Measurements from ENCODE around the gene IPO4.

IPO4 gene

DNA sequence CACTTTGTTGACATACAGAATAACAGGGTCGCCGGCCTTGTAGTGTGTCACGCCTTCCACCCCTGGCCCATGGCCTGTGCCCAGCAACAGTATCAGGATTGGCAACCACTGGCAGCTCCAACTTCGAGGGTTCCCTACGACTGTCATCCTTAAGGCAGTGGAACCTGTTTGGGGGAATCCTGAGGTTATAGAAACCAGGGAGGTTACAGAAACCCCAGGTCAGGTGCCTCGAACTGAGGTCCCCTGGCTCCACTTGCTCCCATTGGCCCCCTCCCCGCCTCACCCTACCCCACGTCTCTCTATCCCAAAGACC, 6.2 kb upstream of the IPO4 start:
- DNase-seq (ENCODE audit: low read depth), result no peak

GRCh38 chr14:24194186-24194872, 5.7 kb upstream of the IPO4 start:
- DNase-seq (ENCODE audit: low read depth), result no peak

DNA sequence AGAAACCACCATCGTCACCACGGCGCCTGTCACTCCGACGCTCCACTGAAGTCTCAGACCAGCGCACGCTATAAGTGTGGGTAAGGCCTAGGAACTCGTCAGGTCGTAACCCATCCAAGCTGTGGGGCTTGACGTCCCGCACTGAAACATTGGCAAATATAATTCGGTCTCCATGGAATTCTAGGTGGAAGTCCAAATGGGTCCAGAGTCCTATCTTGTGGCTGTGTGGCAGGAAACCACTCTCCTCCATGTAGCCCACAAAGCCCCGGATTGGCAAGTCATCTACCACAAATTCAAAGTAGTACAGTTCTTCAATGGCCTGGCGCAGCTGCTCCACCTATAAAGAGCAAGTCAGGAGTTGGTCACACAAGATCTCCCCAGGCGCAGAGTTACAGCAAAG, 4.3 kb upstream of the IPO4 start:
- DNase-seq (ENCODE audit: low read depth), result no peak

DNA sequence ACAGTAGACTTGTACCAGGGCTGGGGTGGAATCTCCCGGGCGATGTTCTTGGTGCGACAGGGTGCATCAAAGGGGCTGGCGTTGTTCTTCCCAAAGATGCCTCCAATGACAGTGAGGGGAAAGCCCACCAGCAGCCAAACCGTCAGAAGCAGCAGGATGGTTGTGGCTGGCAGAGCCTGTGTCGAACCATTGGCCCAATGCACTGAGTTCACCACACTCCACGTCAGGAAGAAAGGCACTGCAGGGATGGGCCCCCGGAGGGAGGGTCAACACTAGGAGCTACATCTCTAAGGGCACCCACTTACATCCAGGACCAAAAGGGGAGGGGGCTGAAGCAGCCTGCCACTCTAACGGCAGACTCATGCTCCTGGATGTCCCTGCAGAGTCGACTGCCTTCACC, 1.8 kb upstream of the IPO4 start:
- DNase-seq (ENCODE audit: low read depth), result no peak

GRCh38 chr14:24189460-24189859, 844 bp upstream of the IPO4 start:
- no peak for DNase-seq (ENCODE audit: low read depth)

DNA sequence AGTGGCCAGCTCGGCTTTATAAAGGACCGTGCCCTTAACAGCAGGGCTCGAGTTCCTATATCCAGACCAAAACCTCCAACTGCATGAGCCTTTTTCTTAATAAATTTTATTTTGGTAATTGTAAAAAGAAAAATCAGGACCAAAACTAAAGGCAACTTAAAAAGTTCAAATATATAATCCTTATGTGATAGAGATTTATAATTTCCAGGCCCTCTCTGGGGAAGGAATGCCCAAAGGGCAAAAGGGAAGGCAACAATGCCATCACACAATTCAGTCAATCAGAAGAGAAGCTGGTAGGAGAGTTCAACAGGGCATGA, 401 bp upstream of the IPO4 start:
- no peak for DNase-seq (ENCODE audit: low read depth)

- no peak for DNase-seq (ENCODE audit: low read depth)
These were observed 1.1 kb downstream of the IPO4 start for GRCh38 chr14:24187539-24187915.

GRCh38 chr14:24186831-24187538, 1.6 kb downstream of the IPO4 start:
- DNase-seq (ENCODE audit: low read depth), result no peak

- DNase-seq (ENCODE audit: low read depth), result no peak
These were observed 2.9 kb downstream of the IPO4 start for GRCh38 chr14:24185741-24186140.

GRCh38 chr14:24185026-24185425, 3.6 kb downstream of the IPO4 start:
- no peak for DNase-seq (ENCODE audit: low read depth)

GRCh38 chr14:24184104-24184970, 4.3 kb downstream of the IPO4 start:
- DNase-seq (ENCODE audit: low read depth), result no peak

- no peak for DNase-seq (ENCODE audit: low read depth)
These were observed 5.6 kb downstream of the IPO4 start for GRCh38 chr14:24183014-24183481.

DNA sequence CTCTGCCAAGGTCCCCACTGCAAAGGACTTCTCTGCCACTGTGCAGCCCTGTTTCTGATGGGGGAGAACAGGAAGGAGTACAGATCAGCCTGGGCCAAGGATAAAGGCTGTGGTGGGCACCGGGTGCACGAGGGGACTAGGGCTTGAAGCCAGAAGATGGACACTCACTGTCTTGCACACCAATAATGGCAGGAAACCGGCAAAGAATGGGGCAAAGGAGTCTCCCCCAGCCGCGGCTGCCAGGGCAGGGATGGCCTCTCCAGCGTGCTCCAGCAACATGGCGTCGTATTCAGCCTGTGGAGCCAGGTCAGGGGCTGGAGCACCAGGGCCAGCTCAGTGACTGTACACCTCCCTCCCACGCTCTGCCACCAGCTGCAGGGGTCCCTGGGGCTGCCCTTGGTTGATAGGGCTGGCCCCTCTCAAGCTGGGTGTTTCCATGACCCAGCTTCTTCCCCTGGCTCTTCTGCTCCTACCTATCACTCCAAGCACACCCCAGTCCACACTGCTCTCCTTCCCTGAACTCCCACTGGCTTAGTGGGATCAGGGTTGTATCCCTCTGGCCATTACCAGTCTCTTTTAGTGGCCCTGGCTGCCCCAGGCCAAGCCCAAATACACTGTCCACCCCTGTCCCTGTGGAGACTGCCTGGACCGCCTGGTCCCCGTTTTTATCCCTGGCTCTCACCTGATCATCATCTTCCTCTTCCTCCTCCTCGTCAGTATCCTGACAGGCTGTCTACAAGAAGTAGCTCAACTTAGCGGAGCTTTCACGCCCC, 6.3 kb downstream of the IPO4 start:
- no peak for DNase-seq (ENCODE audit: low read depth)

DNA sequence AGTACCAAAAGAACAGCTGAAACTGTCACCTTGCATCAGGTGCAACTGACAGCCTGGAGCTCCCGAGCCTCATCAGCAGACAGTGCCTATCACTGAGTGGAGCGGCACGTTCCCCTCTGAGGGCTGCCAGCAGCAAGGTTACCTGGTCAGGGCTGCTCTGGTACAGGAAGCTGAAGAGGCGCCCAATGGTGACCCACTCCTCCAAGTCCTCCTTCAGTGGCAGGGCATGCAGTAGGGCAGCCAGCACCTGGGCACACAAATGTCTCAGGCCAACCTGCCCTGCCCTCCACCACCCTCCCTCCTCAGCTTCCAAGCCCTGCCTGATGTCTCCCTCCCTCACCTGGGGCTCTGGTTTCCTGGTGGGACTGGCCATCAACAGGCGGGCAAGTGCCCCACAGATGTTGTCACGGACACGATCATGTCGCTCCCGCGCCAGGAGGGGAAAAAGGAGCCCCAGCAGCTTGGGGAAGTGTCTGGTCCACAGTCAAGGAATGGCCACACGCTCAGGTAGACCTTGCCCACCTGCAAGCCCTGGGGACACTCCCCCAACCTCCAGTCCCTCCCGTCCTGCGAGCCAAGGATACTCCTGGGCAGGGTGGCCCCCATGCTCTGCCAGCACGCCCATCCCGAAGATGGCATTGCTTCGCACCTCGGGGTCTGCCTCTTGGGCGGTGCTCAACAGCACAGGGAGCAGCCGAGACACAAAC, 7.1 kb downstream of the IPO4 start:
- DNase-seq (ENCODE audit: low read depth), result no peak

DNA sequence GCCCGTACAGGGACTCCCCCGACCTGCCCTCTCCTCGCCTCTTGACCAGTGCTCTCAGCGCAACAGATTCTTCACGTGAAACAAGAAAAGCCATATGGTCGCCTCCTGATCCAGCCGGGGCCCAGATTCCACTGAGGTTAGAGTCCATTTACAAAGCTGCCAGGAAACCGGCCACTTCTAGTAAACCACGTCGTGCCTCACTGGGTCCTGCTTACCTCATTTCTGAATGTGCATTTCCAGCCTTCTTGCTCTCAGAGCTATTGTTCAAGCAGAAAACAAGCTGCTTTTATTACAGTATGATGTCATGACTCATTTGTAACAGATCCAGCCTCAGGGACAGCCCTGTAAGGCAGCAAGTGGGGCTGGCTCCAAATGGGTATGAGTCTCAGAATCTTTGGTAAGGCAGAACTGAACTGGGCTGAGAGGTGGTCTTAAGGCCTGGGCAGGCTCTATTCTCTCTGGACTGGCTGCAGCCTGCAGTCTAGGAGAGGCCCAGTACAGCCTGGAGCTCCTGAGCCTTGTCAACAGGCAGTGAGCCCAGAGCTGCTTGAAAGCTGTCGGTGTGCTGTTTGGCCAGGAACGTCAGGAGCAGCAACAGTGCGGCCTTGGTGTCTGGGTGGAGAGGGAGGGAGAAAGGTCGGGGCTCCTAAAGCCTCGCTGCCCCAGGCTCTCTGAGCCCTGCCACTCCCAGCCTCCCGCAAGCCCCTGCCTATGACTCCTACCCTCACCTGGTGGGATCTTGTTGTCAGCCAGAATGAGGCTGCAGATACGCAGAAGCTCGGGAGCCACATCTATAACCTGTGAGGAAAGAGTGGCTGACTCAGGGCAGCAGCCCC, 8.4 kb downstream of the IPO4 start:
- DNase-seq (ENCODE audit: low read depth), result no peak

GRCh38 chr14:24179294-24179960, 9.2 kb downstream of the IPO4 start:
- no peak for DNase-seq (ENCODE audit: low read depth)

DNA sequence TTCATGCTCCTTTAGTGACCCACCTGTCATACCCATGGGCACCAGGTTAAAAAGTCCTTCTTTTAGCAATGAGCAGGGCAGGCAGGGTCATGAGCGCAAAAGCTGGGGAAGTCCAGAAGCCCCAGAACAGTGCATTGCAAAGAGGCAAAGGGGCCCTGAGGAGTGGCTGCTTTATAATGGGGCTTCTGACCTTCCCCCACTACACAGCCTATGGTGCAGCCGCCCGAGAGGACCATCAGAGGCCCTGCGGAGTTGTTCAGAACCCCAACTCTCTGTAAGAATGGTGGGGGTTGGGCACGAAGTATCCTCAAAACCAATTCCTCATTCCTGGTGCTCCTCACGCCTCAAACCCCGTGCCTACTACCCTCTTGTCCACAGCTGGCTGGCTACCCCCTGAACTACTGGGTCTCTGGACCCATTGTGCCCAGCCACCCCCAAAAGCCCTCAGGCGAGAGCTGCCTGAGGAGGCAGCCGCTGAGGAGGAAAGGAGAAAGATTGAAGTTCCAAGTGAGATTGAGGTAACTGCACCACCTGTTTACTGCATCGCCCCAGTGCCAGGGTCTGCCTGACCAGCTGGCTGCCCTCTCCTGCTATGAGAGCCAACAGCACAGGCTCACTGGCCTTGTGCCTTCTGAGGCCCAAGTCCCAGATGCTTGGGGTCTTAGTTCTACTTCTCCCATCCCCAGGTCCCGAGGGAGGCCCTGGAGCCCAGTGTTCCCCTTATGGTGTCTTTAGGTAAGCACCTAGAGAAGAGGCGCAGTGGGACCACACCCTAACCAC, 10.0 kb downstream of the IPO4 start:
- DNase-seq (ENCODE audit: low read depth), result no peak

DNA sequence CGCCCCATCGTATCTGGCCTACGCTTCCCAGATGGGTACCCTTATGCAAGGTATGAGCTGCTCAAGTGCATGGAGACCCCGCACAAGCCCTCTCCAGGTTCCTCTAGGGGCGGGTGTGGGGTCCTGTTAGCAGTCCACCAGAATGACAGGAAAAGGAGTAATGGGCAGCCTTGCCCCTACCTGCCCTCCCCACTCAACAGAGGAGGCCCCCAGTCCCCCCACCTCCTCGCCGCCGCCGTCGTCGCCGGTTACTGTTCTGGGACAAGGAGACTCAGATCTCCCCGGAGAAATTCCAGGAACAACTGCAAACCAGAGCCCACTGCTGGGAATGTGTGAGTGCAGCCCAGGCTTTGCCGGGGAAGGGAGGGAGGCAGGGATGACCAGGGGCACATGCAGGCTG, 10.7 kb downstream of the IPO4 start:
- DNase-seq (ENCODE audit: low read depth), result no peak

- DNase-seq (ENCODE audit: low read depth), result no peak
These were observed 11.4 kb downstream of the IPO4 start for GRCh38 chr14:24177041-24177825.

All from stimulated activated CD4-positive, alpha-beta T cell treated with anti-CD3 and anti-CD28 coated beads, Interleukin-2, amount 100 ng/mL, for 4 hours (primary cell).